GM12873 (cell line): ENCODE results near the gene CRACR2A.

ENCODE experiments used
- TF ChIP-seq, protein P1 (sequence below): IDR thresholded peaks from 2 replicates; pipeline ENCODE4 v1.5.1; 2012; ENCODE audit warnings: low read depth, mild to moderate bottlenecking, moderate library complexity, low read length, control low read depth; ENCODE audit not compliant: insufficient read depth; ENCODE audit errors: missing control alignments

The CRACR2A gene

DNA sequence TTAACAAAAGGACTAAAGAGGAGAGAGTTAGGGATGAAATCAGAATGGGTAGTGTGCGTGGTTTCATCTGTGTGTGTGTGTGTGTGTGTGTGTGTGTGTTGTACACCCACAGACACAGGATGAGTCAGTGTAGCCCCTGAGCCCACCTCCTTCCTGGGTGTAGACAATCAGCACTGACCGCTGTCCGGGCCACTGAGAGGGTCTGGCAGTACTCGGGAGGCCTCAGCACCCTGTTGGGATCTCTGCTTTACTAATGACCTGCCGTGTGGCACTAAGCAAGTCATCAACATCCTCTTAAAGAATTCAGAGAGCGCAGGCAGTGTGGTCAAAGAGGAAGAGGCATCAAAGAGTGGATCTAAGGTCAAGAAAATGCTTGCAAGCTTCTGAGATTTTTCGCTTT lies 149.3 kb downstream of the CRACR2A start:
- TF ChIP-seq, protein P1, sequence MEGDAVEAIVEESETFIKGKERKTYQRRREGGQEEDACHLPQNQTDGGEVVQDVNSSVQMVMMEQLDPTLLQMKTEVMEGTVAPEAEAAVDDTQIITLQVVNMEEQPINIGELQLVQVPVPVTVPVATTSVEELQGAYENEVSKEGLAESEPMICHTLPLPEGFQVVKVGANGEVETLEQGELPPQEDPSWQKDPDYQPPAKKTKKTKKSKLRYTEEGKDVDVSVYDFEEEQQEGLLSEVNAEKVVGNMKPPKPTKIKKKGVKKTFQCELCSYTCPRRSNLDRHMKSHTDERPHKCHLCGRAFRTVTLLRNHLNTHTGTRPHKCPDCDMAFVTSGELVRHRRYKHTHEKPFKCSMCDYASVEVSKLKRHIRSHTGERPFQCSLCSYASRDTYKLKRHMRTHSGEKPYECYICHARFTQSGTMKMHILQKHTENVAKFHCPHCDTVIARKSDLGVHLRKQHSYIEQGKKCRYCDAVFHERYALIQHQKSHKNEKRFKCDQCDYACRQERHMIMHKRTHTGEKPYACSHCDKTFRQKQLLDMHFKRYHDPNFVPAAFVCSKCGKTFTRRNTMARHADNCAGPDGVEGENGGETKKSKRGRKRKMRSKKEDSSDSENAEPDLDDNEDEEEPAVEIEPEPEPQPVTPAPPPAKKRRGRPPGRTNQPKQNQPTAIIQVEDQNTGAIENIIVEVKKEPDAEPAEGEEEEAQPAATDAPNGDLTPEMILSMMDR = no peak

DNA sequence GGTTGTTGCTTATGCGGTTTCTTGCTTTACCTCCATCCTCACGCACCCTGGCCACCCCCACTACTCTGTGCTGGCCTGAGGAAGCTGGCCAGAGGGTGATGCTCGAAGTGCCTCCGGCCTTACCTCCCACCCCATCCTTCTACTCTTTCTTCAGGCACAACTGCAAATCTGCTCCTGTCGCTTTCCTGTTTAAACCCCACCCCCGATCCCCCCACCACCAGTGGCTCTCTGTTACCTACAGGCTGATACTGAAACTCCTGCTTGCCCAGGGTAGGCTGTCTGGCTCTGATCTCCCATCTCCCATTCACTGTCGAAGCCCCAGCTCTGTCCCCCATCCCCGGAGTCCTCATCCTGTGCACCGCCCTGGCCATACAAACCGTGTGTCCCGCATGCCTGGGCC lies 150.4 kb downstream of the CRACR2A start:
- TF ChIP-seq, protein P1 = no peak

DNA sequence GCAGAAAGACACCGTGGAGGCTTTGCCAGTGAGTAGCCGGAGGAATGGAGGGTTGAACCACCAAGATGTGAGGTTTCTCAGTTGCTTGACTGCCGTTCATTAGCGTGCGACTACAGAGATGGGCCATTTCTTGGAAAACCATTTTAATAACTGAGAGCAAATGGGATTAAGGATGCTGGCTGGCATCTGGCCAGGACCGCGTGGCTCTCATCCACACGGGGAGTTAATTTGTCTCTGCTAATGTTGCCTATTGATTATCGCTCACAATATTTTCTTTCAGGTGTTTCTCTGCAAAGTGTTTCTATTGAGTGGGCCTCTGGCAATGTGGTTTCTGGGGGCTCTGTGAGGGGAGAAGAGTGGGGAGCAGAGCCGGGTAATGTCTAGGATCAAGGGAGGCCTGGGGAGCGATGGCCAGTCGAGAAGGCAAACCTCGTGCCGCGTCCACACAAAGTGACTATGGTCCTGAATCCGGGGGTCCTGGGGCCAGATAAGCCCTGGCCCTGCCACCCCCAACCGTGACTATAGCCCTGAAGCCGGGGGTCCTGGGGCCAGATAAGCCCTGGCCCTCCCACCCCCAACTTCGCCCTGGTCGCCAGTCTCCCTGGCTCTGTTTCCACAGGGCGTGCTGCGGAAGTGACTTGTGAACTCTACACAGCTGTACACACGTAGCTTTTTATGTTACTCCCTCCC lies 151.3 kb downstream of the CRACR2A start:
- TF ChIP-seq, protein P1 = no peak

DNA sequence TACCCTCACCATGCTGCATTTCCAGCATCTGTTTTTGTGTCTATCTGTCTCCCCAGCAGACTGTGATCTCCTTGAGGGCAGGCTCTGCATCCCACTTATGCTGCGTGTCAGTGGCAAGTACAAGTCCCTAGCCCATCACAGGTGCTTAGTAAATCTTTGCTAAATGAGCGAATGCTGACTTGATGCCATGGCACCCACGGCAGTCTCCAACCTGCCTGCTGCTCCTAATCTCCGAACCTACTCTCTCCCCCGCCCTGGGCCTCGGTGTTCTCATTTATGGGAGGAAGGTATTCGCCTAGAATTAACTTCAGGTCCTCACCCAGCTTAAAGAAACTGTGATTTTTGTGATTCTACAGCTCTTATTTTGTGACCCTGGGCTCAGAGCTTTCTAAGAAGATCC lies 152.0 kb downstream of the CRACR2A start:
- TF ChIP-seq, protein P1 = no peak

DNA sequence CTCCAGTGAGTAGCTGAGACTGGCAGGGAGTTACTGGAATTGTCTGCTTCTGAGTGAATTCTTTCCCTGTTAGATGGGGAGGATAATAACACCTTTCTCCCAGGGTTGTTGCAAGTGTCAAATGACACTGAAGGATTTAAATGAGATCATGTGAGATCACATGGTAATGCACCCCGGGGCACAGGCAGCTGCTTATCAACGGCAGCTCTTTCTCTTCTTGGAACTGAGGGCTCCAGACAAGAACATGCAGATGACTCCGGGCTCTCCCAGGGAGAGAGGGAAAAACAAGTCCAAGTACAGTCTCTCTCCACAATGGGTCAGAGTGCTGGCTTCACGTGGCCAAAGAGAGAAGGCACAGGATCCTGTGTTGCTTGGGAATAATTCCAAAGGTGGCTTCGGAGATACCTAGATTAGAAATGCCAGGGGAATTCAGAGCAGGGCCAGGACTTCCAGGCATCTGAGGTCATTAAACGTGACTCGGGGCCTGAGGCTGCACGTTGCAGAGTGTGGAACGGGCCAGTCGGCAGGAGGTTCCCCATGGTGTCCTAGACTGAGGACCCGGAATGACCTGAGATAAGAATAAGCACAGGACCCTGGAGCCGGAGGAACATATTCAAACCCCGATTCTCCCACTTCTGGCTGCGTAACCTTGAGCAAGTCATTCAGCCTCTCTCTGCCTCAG lies 152.7 kb downstream of the CRACR2A start:
- TF ChIP-seq, protein P1 = no peak

DNA sequence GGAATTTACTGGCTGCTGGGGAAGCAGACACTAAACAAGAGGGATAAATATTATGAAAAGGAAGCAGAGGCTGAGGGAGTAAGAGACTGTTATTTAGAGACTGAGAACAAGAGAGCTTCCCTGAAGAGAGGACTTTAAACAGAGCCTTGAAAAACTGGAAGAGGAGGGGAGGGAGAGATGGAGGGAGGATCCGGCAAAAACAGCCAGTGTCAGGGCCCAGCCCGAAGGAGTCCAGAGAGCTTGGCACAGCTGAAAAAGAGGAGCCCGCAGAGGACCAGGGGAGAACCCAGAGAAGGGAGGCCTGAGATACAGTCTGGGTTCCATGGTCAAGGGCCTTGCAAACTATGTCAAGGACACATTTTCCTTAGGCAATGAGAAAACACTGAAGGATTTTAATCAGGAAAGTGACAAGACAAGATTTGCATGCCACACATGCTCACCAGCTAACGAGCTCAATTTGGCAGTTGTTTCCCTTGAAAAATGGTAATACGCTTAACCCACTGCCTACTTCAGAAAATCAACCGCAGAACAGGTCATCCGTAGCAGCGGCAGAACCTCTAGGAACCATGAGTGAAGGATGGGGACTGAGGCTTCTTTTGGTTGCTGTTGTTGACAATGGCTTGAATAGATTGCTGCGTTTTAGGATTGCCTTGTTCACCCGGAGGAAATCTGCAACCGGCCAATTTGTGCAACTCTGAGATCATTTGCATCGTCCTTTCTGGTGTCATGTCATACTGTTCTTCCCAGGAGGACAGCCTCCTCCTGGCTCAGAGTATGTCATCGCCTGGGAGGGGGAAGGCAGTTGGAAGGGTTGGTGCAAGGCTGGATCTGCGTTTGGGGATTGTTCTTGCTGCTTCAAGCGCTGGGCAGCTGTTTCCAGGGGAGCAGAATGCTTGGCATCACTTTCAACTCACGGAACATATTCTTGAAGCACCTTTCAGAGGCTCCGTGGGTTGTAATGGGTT lies 153.7 kb downstream of the CRACR2A start:
- TF ChIP-seq, protein P1 = no peak
